AG04450 (cell line): Measurements from ENCODE around the gene MYO1A. TPM values are rescaled to one million over a fixed set of nuclear protein-coding genes. Genes with fewer than 3 reads are reported as not detected.
"Not testable (repeated sequence)": the region's sequence is repeated elsewhere in the genome, so short reads cannot be mapped to it uniquely, and the experiment has no call there.

Experiments
- CTCF ChIA-PET: fragments of 300-600, 350-600 bp; formaldehyde crosslinking; extraction: SDS; loops from one replicate; lab custom pipeline; 2022; ENCODE audit warnings: antibody characterized with exemption, inconsistent platforms; lab: Charles Lee
- POLR2A ChIA-PET: fragments of 350-600 bp; formaldehyde crosslinking; extraction: SDS; loops from one replicate; lab custom pipeline; 2021; ENCODE audit warnings: antibody characterized with exemption, inconsistent platforms; lab: Yijun Ruan, JAX
- DNase-seq: peaks from one replicate; pipeline ENCODE4 v3.0.0-alpha.2; 2011; ENCODE audit warnings: low read depth, low spot score
- H3K27ac ChIP-seq: one replicate; pipeline ENCODE4 v1.5.1; 2012; ENCODE audit warnings: low read depth, low read length, control low read depth
- H3K27me3 ChIP-seq: one replicate; pipeline ENCODE4 v1.6.0; 2012; ENCODE audit warnings: low read length; ENCODE audit not compliant: control insufficient read depth, insufficient read depth
- H3K4me3 ChIP-seq: 2 replicates; pipeline ENCODE4 v1.5.1; 2011; ENCODE audit warnings: mild to moderate bottlenecking, low read depth, low read length, control low read depth
- H3K9me3 ChIP-seq: 2 replicates; pipeline ENCODE4 v1.5.1; 2012; ENCODE audit warnings: low read length; ENCODE audit not compliant: control insufficient read depth, insufficient read depth
- polyA plus RNA-seq: library from polyadenylated mRNA; depleted of rRNA; stranded (reverse); fragments of >200 nt; gene quantifications from 2 replicates; pipeline ENCODE4 v1.2.3, GENCODE V29; 2011
- TF ChIP-seq, protein P1 (sequence below): IDR thresholded peaks from 2 replicates; pipeline ENCODE4 v1.5.1; 2011; ENCODE audit warnings: low read depth, low read length, control low read depth, inconsistent platforms

MYO1A gene
- polyA plus RNA-seq, 1 experiment: not detected

DNA sequence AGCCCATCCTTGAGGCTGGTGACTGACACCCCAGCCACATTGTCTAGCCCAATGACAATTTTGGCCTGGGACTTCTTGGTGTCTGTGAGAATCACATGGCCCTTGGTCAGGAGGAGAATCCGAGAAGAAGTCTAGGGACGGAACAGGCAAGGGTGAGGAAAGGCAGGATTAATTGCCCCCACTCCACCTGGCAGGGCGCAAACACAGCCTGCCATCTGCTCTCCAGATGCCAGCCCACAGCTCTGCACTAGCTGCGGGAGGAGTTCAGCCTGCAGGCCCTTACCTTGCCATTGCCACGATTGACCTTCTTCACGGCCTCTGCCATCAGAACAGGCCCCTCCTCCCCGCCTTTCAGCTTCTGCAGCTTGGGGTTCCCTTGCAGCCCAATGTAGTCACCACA lies 20.5 kb downstream of the MYO1A start:
- TF ChIP-seq, protein P1, sequence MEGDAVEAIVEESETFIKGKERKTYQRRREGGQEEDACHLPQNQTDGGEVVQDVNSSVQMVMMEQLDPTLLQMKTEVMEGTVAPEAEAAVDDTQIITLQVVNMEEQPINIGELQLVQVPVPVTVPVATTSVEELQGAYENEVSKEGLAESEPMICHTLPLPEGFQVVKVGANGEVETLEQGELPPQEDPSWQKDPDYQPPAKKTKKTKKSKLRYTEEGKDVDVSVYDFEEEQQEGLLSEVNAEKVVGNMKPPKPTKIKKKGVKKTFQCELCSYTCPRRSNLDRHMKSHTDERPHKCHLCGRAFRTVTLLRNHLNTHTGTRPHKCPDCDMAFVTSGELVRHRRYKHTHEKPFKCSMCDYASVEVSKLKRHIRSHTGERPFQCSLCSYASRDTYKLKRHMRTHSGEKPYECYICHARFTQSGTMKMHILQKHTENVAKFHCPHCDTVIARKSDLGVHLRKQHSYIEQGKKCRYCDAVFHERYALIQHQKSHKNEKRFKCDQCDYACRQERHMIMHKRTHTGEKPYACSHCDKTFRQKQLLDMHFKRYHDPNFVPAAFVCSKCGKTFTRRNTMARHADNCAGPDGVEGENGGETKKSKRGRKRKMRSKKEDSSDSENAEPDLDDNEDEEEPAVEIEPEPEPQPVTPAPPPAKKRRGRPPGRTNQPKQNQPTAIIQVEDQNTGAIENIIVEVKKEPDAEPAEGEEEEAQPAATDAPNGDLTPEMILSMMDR: no peak
- Histone ChIP-seq H3K9me3 (no peaks in the 10 kb centered on the region), H3K4me3 (no peak overlapping the region), H3K27me3 (peaks cover 62% of the 10 kb centered on the region), H3K27ac (no peak overlapping the region)
- CTCF ChIA-PET: no interaction called here
- POLR2A ChIA-PET: interaction anchor here (1.2 kb wide), 1 partner anchor 11 kb away, joined by 3 read pairs; no protein-coding TSS in a partner anchor
- no peak for DNase-seq

DNA sequence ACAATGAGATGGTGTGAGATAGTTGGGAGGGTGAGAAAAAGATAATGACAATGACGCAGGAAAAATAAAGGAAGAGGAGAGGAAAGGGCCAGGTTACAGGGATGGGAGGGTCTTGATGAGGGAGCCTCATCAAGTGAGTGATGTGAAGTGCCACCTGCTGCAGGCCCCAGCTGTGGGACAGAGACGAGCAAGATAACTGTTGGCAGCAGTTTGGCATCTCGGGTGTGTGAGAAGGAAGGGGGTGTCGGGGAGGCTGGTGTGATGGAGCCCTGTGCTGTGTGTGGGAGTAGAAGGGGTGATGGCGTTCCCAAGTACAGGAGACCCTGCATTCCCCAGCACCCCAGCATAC lies 22.1 kb downstream of the MYO1A start:
- Histone ChIP-seq H3K9me3 (no peaks in the 10 kb centered on the region), H3K4me3 (no peak overlapping the region), H3K27ac (no peak overlapping the region), H3K27me3 (peaks cover 58% of the 10 kb centered on the region)
- ChIA-PET CTCF (interaction anchor here (0.7 to 1.7 kb wide), 3 partner anchors 33 to 41 kb away, joined by 3 to 6 read pairs (median 5); no protein-coding TSS in a partner anchor), POLR2A (no interaction called here)
- TF ChIP-seq, protein P1: no peak
- no peak for DNase-seq

DNA sequence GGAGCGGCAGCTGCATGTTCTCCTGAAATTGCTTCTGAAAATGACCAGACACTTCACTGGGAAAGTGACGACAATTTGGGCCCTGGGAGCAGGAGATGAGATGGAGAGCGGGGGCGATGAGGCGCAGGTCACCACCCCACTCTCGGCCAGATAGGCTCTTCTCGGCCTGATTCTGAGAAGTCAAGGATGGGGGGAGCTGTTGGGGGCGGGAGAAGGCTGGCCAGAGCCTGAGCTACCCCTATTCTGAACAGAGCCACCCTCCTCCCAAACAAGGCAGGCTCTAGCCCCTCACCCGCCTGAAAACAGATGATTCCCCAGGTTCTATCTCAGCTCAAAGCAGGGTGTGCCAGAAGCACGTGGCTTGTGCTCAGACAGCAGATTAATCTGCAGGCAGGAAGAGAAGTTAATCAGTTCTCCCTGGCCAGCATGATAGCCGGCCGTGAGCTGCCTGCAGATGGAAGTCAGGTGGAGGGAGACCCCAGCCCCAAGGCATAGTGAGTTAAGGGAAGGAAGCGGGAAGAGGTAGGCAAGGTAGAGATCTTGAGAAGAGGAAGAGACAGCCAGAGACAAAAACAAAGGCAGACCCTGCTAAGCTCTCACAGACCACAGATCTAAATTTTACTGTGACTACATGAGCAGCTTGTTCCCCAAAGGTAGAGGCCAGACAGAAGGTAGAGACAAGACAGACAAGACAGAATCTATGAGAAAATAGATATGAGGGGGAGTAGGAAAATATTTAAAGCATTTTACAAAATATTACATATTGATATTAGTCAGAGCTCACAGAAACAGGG lies 22.7 kb downstream of the MYO1A start:
- no peak for DNase-seq
- ChIA-PET CTCF (interaction anchor here (0.7 to 1.7 kb wide), 4 partner anchors 33 to 42 kb away, joined by 3 to 6 read pairs (median 4); no protein-coding TSS in a partner anchor), POLR2A (no interaction called here)
- H3K27ac ChIP-seq: no peak overlapping the region
- H3K4me3 ChIP-seq: no peak overlapping the region
- no peaks in the 10 kb centered on the region for H3K9me3 ChIP-seq
- TF ChIP-seq, protein P1: no peak
- H3K27me3 ChIP-seq: peaks cover 54% of the 10 kb centered on the region

DNA sequence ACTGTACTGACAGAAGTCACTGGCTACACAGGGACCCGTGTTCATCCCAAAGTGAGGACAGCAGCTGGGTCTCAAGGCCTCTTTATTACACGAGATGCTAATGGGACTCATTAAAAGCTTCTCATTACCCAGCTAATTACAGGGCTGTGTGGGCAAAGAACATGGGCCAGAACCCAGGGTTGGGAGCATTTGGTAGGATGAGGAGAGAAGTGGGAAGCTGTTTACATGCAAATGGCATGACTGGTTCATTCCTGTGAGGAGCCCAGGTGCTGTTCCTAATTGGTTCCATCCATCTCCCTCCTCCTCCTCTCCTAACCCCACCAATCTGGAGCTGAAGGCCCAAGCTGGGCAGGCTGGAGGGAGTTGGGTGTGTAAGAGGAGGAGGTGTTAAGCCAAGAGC lies 24.7 kb downstream of the MYO1A start:
- ChIA-PET CTCF (interaction anchor here (1.1 kb wide), 1 partner anchor 38 kb away, joined by 5 read pairs; no protein-coding TSS in a partner anchor), POLR2A (no interaction called here)
- H3K27me3 ChIP-seq: peaks cover 48% of the 10 kb centered on the region
- no peaks in the 10 kb centered on the region for H3K9me3 ChIP-seq
- no peak overlapping the region for H3K4me3 ChIP-seq
- TF ChIP-seq, protein P1: no peak
- H3K27ac ChIP-seq: no peak overlapping the region
- DNase-seq: no peak

DNA sequence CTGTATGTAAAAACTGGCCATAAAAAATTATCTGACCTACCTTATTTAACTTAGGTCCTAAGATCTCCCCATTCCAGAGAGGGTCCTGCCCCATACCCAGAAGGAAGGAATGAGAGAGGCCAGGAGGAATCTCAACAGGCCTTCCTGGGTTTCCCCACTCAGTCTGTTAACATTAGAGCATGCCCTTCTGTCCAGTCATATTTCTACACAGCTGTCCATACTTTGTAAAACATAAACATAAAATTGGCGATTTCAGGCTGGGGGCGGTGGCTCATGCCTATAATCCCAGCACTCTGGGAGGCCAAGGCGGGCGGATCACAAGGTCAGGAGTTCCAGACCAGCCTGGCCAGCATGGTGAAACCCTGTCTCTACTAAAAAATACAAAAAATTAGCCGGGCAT lies 27.6 kb downstream of the MYO1A start:
- POLR2A ChIA-PET, H3K9me3 ChIP-seq, H3K4me3 ChIP-seq: not testable (repeated sequence)
- Histone ChIP-seq H3K27me3 (peaks cover 24% of the 10 kb centered on the region), H3K27ac (peak overlapping the region; percentile 57)
- CTCF ChIA-PET: interaction anchor here (1.1 to 2.5 kb wide), 3 partner anchors 14 to 46 kb away, joined by 3 to 18 read pairs (median 11); no protein-coding TSS in a partner anchor
- DNase-seq: peak; percentile 66
